NCI-H748 treated with DMSO at 0.1 percent for 48 hours (cell line): ENCODE measurements around the gene CCT4.
A peak's percentile ranks its signal among the peaks of the same experiment; 100 is the strongest.
"Not testable (repeated sequence)": the region's sequence is repeated elsewhere in the genome, so short reads cannot be mapped to it uniquely, and the experiment has no call there.

Source experiments
- DNase-seq: peaks from one replicate; lab custom pipeline; 2025; lab: John Stamatoyannopoulos, UW

Gene CCT4

DNA sequence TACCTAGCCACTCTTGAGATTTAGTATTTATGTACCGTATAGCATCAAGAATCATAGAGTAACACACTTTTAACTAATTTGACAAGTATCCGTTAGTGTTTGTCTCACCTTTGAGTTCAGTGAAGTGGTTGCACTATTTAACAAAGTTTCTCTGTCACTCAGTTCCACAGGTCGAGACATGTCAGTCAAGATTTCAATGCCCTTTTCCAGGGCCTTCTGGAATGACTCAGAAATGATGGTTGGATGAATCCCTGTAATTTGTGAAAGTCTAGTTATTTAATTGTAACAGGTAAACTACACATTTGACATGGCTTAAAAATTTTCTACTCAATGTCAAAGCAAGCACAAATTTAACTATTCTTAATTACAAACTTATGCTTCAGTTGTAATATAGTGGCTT, 9.7 kb downstream of the CCT4 start:
- no peak for DNase-seq

DNA sequence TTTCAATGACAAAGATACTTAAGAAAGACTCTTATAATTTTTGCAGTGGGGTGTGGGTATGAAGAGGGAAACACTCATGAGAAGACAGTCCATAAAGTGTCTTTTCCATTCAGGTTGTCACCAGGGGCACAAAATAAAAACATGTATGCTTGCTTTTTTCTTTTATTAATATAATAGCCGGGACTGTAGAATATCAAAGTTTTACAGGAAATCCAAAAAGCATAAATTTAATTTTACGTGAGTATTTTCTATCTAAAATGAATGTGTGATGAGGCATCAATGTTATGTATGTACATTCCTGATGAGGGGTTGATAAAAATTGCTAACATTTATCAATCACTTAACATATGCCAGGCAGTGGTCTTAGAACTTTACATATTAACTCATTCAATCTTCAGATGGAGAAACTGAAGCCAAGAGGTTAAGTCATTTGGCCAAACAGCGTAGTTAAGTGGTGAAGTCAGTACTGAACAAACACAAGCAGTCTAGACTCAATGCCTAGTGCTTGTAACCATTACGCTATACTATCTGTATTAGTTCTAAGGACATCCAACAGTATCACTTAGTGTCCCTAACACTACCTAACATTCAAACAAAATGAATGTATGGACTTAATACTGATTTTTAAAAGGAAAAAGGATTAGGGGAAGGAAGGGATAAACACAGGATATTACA, 10.7 kb downstream of the CCT4 start:
- DNase-seq: no peak

DNA sequence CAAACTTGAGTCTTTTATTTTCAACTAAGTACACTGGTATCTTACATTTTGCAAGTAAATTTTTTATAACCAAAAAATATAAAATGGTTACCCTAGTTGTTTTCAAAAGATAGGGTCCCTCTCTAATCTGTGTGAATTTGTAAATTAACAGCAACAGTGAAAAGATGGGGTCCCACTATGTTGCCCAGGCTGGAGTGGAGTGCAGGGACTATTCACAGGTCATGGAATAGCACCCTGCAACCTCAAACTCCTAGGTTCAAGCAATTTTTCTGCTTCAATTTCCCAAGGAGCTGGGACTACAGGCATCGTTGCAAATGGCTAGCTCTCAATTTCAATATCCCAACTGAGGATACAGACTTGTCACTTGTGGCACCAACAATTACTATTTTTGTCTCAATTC, 12.1 kb downstream of the CCT4 start:
- no peak for DNase-seq

DNA sequence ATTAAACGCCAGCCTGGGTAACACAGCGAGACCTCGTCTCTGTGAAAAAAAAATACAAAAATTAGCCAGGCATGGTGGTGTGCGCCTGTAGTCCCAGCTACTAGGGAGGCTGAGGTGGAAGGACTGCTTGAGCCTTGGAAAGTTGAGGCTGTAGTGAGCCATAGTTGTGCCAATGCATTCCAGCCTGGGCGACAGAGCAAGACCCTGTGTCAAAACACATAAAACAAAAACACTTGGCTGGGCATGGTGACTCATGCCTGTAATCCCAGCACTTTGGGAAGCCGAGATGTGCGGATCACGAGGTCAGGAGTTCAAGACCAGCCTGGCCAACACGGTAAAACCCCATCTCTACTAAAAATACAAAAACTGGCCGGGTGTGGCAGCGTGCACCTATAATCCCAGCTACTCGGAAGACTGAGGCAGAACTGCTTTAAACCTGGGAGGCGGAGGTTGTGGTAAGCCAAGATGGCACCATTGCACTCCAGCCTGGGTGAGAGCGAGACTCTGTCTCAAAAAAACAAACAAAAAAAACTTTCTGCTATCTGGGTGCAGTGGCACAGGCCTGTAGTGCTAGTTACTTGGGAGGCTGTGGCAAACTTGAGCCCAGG, 21.9 kb downstream of the CCT4 start:
- DNase-seq: not testable (repeated sequence)

DNA sequence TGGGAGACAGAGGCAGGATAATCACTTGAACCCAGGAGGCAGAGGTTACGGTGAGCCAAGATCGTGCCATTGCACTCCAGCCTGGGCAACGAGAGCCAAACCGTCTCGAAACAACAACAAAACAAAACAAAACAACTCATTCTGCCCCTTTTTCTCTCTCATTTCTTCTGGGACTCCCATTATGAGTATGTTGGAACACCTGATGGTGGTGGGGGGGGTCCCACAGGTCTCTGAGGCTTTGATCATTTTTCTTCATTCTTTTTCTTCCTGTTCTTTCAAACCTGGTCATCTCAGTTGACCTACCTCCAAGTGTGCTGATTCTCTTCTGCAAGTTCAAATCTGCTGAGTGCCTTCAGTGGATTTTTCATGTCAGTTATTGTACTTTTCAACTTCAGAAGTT, 26.4 kb downstream of the CCT4 start:
- no peak for DNase-seq

DNA sequence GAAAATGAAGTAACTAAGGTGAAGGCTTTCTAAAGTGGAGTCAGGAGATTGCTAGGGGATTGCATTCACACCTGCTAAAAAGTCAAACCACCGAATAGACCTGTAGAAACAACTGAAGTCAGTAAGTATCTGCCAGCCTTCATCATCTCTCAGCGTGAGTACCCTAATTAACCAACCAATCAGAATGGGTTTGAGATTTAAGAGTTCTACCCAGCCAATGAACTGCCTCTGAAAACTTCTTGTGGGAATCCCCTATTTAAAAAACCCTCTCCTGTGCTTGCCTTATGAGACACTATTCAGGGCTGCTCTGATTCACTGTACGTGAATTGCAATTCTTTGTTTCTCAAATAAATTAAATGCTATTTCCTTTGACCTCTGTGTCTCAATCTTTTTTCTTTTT, 31.2 kb downstream of the CCT4 start:
- DNase-seq: no peak

DNA sequence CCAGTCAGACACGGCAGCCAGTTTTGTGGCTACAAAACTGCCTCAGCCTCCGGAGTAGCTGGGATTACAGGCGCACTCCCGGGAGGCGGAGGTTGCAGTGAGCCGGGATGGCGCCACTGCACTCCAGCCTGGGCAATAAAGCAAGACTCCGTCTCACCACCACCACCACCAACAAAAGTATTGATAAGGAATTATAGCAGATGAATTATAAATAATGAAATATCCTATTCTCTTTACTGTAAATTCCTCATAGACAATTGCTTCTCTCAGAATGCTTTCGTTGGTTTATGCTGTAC, 33.2 kb downstream of the CCT4 start:
- no peak for DNase-seq

DNA sequence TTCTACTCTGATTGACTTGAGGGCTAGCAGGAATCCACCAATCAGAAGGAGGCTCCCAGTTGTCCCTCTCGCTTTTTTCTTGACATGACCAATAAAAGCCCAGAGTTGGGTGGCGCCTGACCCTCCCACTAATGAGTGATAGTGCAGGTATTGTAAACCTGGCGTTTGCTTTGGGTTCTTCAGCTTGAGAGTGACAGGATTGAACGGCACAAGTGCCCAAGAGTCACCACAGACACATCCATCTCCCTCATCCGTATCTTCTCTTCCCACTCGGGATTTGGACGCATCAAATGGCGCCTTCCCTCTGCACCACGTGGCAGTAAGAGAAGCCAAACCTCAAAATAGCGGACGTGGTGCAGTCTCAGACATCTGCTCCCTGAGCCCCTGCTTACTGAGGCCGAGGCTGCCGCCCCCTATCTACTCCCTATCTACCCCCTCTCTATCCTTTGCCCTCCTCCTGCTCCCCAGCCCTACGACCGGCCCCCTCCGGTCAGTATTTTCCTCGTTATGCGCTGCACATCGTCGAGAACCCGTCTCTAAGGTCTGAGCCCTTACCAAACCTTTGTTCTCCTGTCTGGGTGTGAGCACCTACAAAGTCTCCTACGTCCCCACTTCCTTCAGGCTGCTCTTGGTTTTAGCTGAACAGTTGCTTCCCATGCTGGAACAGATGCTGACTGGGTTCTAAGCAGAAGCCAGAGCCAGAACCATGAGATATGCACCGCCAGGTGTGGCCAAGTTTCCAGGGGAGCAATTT, 33.7 kb downstream of the CCT4 start:
- peak; percentile 92 for DNase-seq

DNA sequence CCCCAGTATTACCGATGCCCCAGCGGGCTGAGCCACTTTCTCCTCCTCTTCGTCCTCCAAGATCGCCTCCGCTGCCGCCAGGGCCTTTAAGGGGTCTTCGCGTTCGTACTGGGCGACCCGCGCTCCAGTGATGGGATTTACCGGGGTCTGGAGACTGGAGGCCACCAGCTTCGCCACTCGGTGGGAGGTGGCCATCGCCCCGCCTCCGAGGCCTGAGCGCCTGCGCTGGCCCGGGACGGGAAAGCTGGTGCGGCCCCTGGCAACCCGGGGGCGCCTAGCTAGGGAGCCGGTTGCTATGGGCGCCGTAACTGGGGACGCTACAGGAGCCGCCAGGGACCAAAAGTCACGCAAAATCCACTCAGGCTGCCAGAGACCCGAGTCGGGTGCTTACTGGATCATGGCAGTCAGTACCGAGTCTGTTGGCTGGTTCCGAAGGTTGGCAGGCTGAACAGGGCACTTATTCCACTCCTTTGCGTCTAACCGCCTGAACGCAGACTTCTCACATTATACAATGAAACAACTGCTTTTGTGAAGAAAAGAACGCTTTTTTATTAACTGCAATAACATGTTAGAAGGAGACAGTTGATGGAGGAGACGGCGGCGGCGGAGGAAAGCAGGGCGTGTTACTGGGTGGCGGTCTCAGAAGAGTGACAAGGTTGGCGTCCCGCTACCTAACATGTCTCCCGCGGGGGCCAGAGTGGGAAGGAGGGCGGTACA, 34.5 kb downstream of the CCT4 start, which contains the start of gene FAM161A:
Gene FAM161A (minus strand): TSS at position 214 of the 717 bp plus-strand sequence. CDS start 19 bp downstream, at position 195.
- peak; percentile 37 for DNase-seq

DNA sequence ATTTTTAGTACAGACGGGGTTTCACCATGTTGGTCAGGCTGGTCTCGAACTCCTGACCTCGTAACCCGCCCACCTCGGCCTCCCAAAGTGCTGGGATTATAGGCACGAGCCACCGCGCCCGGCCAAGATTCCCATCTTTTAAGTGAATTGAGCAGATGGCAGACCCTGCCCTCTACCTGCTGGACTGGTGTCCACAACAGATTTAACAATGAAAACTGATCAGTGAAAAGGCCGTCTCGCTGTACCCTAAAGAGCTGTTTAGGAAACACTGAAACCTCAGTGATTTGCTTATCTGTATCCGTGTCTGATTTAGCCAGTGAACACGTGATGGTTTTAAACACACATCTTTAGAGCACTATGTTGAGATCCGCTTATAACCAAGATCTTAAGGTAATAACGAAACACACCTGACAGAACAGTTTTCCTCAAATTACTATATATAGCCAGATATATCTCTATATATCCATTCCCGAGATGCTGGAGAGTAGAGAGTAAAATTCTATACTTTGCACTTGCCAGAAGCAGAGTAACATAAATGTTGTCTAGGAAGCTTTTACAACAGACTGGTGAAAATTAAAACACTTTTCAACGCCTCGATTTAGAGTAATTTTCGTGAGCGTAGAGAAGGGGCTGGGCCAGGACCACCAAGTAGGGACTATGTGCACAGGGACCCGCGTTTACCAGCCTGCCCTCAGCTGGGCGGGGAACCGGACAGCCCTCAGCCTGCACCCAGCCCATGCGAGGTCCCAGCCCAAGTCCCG, 35.2 kb downstream of the CCT4 start:
- DNase-seq: peak; percentile 37

DNA sequence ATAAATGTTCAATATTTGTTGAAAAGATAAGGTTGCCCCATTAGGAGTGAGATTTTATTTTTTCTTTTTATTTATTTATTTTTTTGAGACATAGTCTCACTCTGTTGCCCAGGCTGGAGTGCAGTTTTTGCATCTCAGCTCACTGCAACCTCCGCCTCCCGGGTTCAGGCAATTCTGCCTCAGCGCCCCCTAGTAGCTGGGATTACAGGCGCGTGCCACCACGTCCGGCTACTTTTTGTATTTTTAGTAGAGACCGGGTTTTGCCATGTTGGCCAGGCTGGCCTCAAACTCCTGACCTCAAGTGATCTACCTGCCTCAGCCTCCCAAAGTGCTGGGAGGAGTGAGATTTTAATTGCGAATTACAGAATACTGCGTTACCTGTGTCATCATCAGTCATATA, 37.2 kb downstream of the CCT4 start:
- not testable (repeated sequence) for DNase-seq

DNA sequence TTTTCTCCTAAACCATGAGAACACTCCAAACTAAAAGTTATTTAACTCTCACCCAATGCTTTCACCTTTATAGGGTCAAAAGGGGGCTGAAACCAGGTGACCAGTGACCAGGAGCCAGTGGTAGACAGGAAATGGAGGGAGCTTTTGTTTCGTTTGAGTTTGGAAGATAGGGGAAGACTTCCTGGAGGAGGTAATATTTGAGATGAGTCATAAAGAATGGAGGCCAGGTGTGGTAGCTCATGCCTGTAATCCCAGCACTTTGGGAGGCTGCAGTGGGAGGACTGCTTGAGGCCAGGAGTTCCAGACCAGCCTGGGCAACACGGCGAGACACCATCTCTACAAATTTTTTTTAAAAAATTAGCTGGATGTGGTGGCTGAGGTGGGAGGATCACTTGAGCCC, 43.1 kb downstream of the CCT4 start:
- no peak for DNase-seq

DNA sequence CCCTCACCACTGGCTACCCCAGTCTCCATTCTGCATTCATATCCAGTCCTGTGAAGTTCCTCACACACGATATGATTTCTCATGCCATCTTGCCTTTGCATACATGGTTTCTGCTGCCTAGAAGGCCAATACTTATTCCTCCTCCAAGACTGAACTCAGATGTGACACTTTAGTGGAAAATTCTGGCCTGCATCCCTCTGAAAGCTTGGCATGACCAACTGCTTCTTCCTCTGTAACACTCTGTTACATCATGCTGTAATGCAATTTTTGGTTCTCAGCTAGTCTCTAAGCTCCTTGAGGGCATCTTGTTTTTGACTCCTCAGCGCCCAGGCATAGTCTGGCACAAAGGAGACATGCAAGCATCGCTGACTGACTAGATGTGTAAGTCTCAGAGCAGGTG, 47.2 kb downstream of the CCT4 start:
- no peak for DNase-seq

DNA sequence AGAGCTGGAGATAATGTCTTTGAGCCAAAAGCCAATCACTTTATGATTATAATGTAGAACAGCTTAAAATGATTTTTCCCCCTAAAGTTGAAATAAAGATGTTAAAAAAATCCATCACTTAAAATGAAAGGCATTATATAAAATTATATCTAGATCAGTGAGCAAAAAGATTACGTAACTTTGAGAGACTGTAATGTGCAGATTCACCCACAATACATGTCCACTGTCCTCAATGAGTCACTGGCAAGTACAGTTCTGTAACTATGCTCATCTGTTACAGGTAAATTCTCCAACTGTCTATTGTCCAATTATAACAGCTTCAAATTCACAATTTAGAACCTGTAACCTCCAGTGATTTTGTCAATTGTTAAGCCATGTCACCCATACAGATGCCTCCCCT, 53.6 kb downstream of the CCT4 start:
- no peak for DNase-seq

DNA sequence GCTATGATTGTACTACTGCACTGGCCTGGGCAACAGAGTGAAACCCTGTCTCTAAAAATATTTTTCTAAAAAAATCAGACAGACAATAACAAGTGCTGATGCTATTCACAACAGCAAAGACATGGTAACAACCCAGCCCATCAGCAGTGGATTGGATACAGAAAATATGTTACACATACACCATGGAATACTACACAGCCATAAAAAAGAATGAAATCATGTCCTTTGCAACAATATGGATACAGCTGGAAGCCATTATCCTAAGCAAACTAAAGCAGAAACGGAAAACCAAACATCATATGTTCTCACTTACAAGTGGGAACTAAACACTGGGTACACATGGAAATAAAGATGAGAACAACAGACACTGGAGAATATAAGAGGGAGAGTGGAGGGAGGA, 54.5 kb downstream of the CCT4 start:
- no peak for DNase-seq

DNA sequence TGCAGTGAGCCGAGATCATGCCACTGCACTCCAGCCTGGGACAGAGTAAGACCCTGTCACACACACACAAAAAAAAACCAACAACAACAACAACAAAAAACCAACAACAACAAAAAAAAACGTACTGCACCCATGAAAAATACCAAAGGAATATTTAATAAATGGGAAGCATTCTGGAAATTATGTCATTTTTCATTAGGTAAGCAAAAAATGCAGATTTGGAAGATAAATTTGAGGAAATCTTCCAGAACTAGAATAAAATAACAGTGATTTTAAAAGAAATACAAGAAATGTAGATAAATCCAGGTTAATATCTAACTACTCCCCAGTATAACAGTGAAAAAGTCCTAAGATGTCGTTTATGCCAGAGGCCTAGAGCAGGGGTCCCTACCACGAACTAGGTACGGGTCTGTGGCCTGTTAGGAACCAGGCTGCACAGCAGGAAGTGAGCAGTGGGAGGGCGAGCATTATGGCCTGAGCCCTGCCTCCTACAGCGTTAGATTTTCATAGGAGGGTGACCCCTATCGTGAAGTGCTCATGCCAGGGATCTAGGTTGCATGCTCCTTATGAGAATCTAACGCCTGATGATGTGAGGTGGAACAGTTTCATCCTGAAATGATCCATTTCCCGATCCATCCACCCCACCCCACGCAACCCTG, 56.1 kb downstream of the CCT4 start:
- DNase-seq: no peak

DNA sequence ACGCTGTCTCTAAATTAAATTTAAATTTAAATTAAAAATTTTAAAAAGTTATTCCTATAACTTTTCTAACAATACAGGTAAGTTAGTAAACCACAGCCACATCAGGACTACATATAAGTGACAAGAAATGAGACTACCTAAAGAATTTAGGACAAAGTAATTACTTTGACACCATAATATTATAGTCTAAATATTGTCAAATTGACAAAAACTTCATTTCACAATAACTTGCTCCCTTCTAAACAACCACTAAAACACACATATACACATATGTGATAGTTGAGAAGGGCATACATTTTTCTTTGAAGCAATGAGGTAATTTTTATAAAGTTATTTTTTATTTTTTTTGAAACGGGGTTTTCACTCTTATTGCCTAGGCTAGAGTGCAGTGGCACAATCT, 66.2 kb downstream of the CCT4 start:
- no peak for DNase-seq
